Trophoblast cell (in vitro differentiated cells and primary cell): ENCODE data around the gene RPS6KA4.
A peak's percentile ranks its signal among the peaks of the same experiment; 100 is the strongest.

ENCODE experiments used
- DNase-seq, 2 donors: peaks; one replicate each; pipeline ENCODE4 v3.0.0-alpha.2; 2016
- H2AFZ ChIP-seq: 2 replicates; pipeline ENCODE4 v1.6.1; 2013; ENCODE audit warnings: low read length, moderate library complexity, mild to moderate bottlenecking; ENCODE audit not compliant: insufficient read depth, poor library complexity
- H2AK5ac ChIP-seq: 2 replicates; pipeline ENCODE4 v1.6.1; 2013; ENCODE audit warnings: mild to moderate bottlenecking, low read length
- H2BK120ac ChIP-seq: 2 replicates; pipeline ENCODE4 v1.6.1; 2013; ENCODE audit warnings: low read length, mild to moderate bottlenecking, moderate library complexity; ENCODE audit not compliant: insufficient read depth, poor library complexity
- H2BK12ac ChIP-seq: 2 replicates; pipeline ENCODE4 v1.6.1; 2013; ENCODE audit warnings: mild to moderate bottlenecking, low read length, moderate library complexity
- H2BK5ac ChIP-seq: 2 replicates; pipeline ENCODE4 v1.6.1; 2013; ENCODE audit warnings: low read length, low read depth, moderate library complexity, mild to moderate bottlenecking; ENCODE audit not compliant: poor library complexity
- H3K14ac ChIP-seq: 2 replicates; pipeline ENCODE4 v1.6.1; 2013; ENCODE audit warnings: mild to moderate bottlenecking, low read length
- H3K18ac ChIP-seq: 2 replicates; pipeline ENCODE4 v1.6.1; 2013; ENCODE audit warnings: mild to moderate bottlenecking, low read length
- H3K23ac ChIP-seq: 2 replicates; pipeline ENCODE4 v1.6.1; 2013; ENCODE audit warnings: low read length
- H3K27ac ChIP-seq: 2 replicates; pipeline ENCODE4 v1.5.1; 2013; ENCODE audit warnings: low read depth, mild to moderate bottlenecking, inconsistent platforms, low read length, moderate library complexity
- H3K27me3 ChIP-seq: 2 replicates; pipeline ENCODE4 v1.6.1; 2013; ENCODE audit warnings: inconsistent platforms, mild to moderate bottlenecking, low read length, moderate library complexity; ENCODE audit not compliant: insufficient read depth
- H3K36me3 ChIP-seq, 2 experiments: 1 replicate in 1 of 2; 2 replicates in 1 of 2; pipeline ENCODE4 v1.6.1; 2013; ENCODE audit warnings: low read length in 2 of 2, mild to moderate bottlenecking in 2 of 2, moderate library complexity in 1 of 2; ENCODE audit not compliant: insufficient read depth in 2 of 2, control insufficient read depth in 1 of 2
- H3K4ac ChIP-seq: 2 replicates; pipeline ENCODE4 v1.6.1; 2013; ENCODE audit warnings: low read depth, mild to moderate bottlenecking, low read length, moderate library complexity
- H3K4me1 ChIP-seq, 2 experiments: 1 replicate in 1 of 2; 2 replicates in 1 of 2; pipeline ENCODE4 v1.6.1; 2013; ENCODE audit warnings: low read length in 2 of 2, mild to moderate bottlenecking in 2 of 2, moderate library complexity in 1 of 2; ENCODE audit not compliant: insufficient read depth in 2 of 2, control insufficient read depth in 1 of 2
- H3K4me2 ChIP-seq: 2 replicates; pipeline ENCODE4 v1.6.1; 2013; ENCODE audit warnings: inconsistent platforms, mild to moderate bottlenecking, low read length, moderate library complexity
- H3K4me3 ChIP-seq: 2 replicates; pipeline ENCODE4 v1.5.1; 2013; ENCODE audit warnings: mild to moderate bottlenecking, low read depth, low read length, inconsistent platforms
- H3K79me1 ChIP-seq: one replicate; pipeline ENCODE4 v1.6.1; 2013; ENCODE audit warnings: low read length
- H3K79me2 ChIP-seq: 2 replicates; pipeline ENCODE4 v1.6.1; 2013; ENCODE audit warnings: low read length, mild to moderate bottlenecking; ENCODE audit not compliant: control insufficient read depth, insufficient read depth, poor library complexity
- H3K9ac ChIP-seq: 2 replicates; pipeline ENCODE4 v1.6.1; 2013; ENCODE audit warnings: mild to moderate bottlenecking, low read length
- H3K9me3 ChIP-seq: 2 replicates; pipeline ENCODE4 v1.6.1; 2013; ENCODE audit warnings: low read depth, mild to moderate bottlenecking, control low read depth, inconsistent platforms, low read length; ENCODE audit not compliant: insufficient read depth
- H4K12ac ChIP-seq: 2 replicates; pipeline ENCODE4 v1.6.1; 2013; ENCODE audit warnings: low read depth, mild to moderate bottlenecking, low read length, moderate library complexity
- H4K8ac ChIP-seq: 2 replicates; pipeline ENCODE4 v1.6.1; 2013; ENCODE audit warnings: low read depth, mild to moderate bottlenecking, low read length, moderate library complexity
- H4K91ac ChIP-seq: one replicate; pipeline ENCODE4 v1.6.1; 2013; ENCODE audit warnings: low read depth, mild to moderate bottlenecking, low read length, moderate library complexity
- WGBS: extraction: QIAGEN DNeasy Blood & Tissue Kit; methylation state at CpG from one replicate; pipeline ENCODE4 v1.1.7; 2013; ENCODE audit warnings: missing lambda C conversion rate; ENCODE audit not compliant: insufficient read length, insufficient coverage; ENCODE audit errors: extremely low coverage; 5-methylcytosine and 5-hydroxymethylcytosine counted together

The RPS6KA4 gene

DNA sequence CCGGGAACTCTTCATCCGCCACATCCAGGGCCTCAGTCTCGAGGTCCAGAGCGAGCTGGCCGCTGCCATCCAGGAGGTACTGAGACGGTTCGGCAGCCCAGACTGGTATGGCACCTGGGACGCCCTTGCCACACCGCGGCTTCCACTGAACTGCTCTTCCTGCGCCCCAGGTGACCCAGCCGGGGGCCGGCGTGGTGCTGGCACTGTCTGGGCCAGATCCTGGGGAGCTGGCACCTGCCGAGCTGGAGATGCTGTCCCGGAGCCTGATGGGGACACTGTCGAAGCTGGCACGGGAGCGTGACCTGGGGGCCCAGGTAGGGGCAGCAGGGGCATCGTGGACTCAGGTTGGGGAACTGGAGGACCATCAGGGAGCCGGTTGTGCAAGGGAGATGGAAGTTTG is 17.5 kb upstream of the RPS6KA4 start:
- H3K14ac ChIP-seq, result no peak overlapping the region
- DNase-seq, result no peak
- no peak overlapping the region for H2BK120ac ChIP-seq
- peaks cover 6% of the 10 kb centered on the region for H3K79me1 ChIP-seq
- H4K8ac ChIP-seq, result no peak overlapping the region
- H3K4ac ChIP-seq, result no peak overlapping the region
- H2BK5ac ChIP-seq, result no peak overlapping the region
- no peak overlapping the region for H3K27ac ChIP-seq
- no peak overlapping the region for H2BK12ac ChIP-seq
- no peak overlapping the region for H3K4me2 ChIP-seq
- WGBS, result no CpG with 5 or more reads among the region's 21 CpGs
- H3K27me3 ChIP-seq, result no peaks in the 10 kb centered on the region
- H3K18ac ChIP-seq, result no peak overlapping the region
- H2AFZ ChIP-seq, result no peak overlapping the region
- peaks cover 3% of the 10 kb centered on the region for H3K9me3 ChIP-seq
- H3K23ac ChIP-seq, result no peak overlapping the region
- peaks cover 2% of the 10 kb centered on the region for H3K79me2 ChIP-seq
- H4K91ac ChIP-seq, result no peak overlapping the region
- H4K12ac ChIP-seq, result no peak overlapping the region
- peaks cover 6% of the 10 kb centered on the region in 2 experiments for H3K4me1 ChIP-seq
- H3K9ac ChIP-seq, result no peak overlapping the region
- H3K4me3 ChIP-seq, result no peak overlapping the region
- no peak overlapping the region for H2AK5ac ChIP-seq
- no peaks in the 10 kb centered on the region for H3K36me3 ChIP-seq

DNA sequence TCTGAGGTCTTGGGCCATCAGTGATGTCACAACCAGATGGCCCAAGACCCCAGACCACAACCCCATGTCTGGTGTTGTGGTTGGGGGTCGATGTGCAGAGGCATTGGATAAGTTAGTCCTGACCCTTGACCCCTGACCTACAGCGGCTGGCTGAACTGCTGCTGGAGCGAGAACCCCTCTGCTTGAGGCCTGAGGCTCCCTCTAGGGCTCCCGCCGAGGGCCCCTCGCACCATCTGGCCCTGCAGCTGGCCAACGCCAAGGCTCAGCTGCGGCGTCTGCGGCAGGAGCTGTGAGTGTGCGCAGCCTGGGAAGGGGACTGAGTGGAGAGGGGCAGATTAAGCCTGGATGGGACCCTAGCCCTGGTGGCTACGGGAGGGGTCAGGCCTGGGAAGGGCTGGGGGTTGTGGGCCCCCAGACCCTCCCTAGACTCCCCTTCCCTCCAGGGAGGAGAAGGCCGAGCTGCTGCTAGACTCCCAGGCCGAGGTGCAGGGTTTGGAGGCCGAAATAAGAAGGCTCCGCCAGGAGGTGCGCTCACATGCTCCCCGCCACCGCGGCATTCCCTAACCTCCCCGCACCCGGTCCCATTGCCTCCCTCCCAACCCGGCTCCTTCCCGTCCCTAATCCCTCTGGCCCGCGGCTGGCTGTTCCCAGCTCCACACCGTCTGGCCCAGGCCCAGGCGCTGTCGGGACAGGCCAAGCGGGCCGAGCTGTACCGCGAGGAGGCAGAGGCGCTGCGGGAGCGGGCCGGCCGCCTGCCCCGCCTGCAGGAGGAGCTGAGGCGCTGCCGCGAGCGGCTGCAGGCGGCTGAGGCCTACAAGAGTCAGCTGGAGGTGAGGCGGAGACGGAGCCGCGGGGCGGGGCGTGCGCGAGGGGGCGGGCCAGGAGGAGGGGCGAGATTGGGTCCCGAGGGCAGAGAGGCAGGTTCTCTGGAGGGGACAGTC is 16.8 kb upstream of the RPS6KA4 start:
- H3K18ac ChIP-seq, result peak overlapping the region; percentile 58
- H3K9me3 ChIP-seq, result peaks cover 3% of the 10 kb centered on the region
- no peak overlapping the region for H3K23ac ChIP-seq
- no peak overlapping the region for H2BK5ac ChIP-seq
- peak overlapping the region; percentile 48 for H4K91ac ChIP-seq
- H3K27ac ChIP-seq, result no peak overlapping the region
- peak overlapping the region; percentile 69 for H3K14ac ChIP-seq
- no CpG with 5 or more reads among the region's 55 CpGs for WGBS
- H2AFZ ChIP-seq, result peak overlapping the region; percentile 81
- peaks cover 2% of the 10 kb centered on the region for H3K79me2 ChIP-seq
- H3K79me1 ChIP-seq, result peaks cover 6% of the 10 kb centered on the region
- H4K8ac ChIP-seq, result peak overlapping the region; percentile 82
- peaks cover 6 to 7% of the 10 kb centered on the region in 2 experiments for H3K4me1 ChIP-seq
- DNase-seq, result peak; percentile 94
- peak overlapping the region; percentile 37 for H2BK120ac ChIP-seq
- H3K4me2 ChIP-seq, result peak overlapping the region; percentile 41
- peak overlapping the region; percentile 21 for H2AK5ac ChIP-seq
- no peak overlapping the region for H2BK12ac ChIP-seq
- H3K27me3 ChIP-seq, result no peaks in the 10 kb centered on the region
- H3K36me3 ChIP-seq, result no peaks in the 10 kb centered on the region
- no peak overlapping the region for H3K4me3 ChIP-seq
- H3K9ac ChIP-seq, result no peak overlapping the region
- H4K12ac ChIP-seq, result peak overlapping the region; percentile 79
- peak overlapping the region; percentile 58 for H3K4ac ChIP-seq

DNA sequence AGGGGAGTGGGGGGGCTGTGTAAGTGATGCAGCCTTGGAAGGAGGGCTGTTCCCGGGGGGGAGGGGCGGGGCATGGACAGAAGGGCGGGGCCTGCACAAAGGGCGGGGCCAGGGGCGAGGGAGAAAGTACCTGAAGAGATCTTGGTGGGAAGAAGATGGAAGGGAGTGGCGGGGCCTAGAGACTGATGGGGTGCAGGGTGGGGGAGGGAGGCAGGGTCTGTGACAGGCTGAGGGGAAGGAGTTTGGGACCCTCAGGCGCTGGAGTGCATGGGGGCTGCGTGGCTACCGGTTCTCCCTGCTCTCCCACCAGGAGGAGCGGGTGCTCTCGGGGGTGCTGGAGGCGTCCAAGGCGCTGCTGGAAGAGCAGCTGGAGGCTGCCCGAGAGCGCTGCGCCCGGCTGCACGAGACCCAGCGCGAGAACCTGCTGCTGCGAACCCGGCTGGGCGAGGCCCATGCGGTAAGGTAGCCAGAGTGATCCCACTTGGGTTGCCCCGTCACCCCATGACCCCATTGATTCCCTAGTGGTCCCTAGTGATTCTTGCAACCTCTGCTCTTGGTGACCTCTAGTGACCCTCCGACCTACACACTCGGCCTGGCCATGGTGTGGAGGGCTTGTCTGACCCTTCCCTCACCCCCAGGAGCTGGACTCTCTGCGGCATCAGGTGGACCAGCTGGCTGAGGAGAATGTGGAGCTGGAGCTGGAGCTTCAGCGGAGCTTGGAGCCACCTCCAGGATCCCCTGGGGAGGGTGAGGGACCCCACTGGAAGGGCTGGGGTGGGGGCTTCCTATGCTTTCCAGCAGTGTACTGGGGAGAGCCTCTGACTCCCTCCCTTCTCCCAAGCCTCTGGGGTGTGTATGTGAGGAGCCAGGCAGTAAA is 15.9 kb upstream of the RPS6KA4 start:
- Histone ChIP-seq H2AK5ac (peak overlapping the region; percentile 20), H3K36me3 (no peaks in the 10 kb centered on the region), H3K79me2 (peaks cover 2% of the 10 kb centered on the region), H3K4ac (no peak overlapping the region), H3K9ac (no peak overlapping the region), H3K4me1 (peaks cover 6 to 11% of the 10 kb centered on the region in 2 experiments), H3K14ac (no peak overlapping the region), H3K9me3 (peaks cover 3% of the 10 kb centered on the region), H4K8ac (no peak overlapping the region), H3K27ac (no peak overlapping the region), H2BK12ac (no peak overlapping the region), H3K79me1 (peaks cover 6% of the 10 kb centered on the region), H4K12ac (no peak overlapping the region), H2BK5ac (no peak overlapping the region), H3K23ac (no peak overlapping the region), H4K91ac (no peak overlapping the region), H2AFZ (no peak overlapping the region), H3K18ac (no peak overlapping the region), H2BK120ac (no peak overlapping the region), H3K4me3 (no peak overlapping the region), H3K27me3 (no peaks in the 10 kb centered on the region), H3K4me2 (no peak overlapping the region)
- no CpG with 5 or more reads among the region's 29 CpGs for WGBS
- no peak for DNase-seq

DNA sequence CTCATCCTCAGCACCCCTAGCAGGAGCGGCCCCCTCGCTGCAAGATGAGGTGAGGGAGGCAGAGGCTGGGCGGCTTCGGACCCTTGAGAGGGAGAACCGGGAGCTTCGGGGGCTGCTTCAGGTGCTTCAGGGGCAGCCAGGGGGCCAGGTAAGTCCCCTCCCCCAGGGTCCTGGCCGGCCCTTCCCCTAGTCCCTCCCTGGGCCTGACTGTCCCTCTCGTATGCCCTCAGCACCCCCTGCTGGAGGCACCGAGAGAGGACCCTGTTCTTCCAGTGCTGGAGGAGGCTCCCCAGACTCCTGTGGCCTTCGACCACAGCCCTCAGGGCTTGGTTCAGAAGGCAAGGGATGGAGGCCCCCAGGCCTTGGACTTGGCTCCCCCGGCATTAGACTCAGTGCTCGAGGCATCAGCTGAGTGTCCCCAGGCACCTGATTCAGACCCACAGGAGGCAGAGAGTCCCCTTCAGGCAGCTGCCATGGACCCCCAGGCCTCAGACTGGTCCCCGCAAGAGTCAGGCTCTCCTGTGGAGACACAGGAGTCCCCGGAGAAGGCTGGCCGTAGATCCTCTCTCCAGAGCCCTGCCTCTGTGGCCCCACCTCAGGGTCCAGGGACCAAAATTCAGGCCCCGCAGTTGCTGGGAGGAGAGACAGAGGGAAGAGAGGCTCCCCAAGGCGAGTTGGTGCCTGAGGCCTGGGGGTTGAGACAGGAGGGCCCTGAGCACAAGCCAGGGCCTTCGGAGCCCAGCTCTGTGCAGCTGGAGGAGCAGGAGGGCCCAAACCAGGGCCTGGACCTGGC is 15.0 kb upstream of the RPS6KA4 start:
- WGBS, result no CpG with 5 or more reads among the region's 18 CpGs
- H3K4me2 ChIP-seq, result no peak overlapping the region
- H3K9me3 ChIP-seq, result peaks cover 3% of the 10 kb centered on the region

More for the DNA sequence above, 15.0 kb upstream of the RPS6KA4 start:
- H2AFZ ChIP-seq, result no peak overlapping the region
- H3K23ac ChIP-seq, result no peak overlapping the region
- no peak overlapping the region for H2BK5ac ChIP-seq
- no peaks in the 10 kb centered on the region for H3K27me3 ChIP-seq
- H2BK12ac ChIP-seq, result no peak overlapping the region
- no peak overlapping the region for H4K91ac ChIP-seq
- H2BK120ac ChIP-seq, result no peak overlapping the region
- no peak overlapping the region for H3K4ac ChIP-seq
- H4K8ac ChIP-seq, result no peak overlapping the region
- peaks cover 2% of the 10 kb centered on the region for H3K79me2 ChIP-seq
- no peak overlapping the region for H3K18ac ChIP-seq
- H3K9ac ChIP-seq, result no peak overlapping the region
- peak in 1 of 2 donors; percentile 32 for DNase-seq
- no peak overlapping the region for H4K12ac ChIP-seq
- no peak overlapping the region for H3K14ac ChIP-seq
- H2AK5ac ChIP-seq, result peak overlapping the region; percentile 20
- H3K79me1 ChIP-seq, result peaks cover 6% of the 10 kb centered on the region
- H3K4me3 ChIP-seq, result no peak overlapping the region
- H3K4me1 ChIP-seq, result peaks cover 8 to 11% of the 10 kb centered on the region in 2 experiments
- H3K36me3 ChIP-seq, result no peaks in the 10 kb centered on the region
- H3K27ac ChIP-seq, result no peak overlapping the region
